SK-N-SH (cell line): ENCODE data around the gene LRRC8E. TPM values are rescaled to one million over a fixed set of nuclear protein-coding genes. Genes with fewer than 3 reads are reported as not detected.

Experiments
- CTCF ChIA-PET: fragments of 300-600, 350-600 bp; formaldehyde crosslinking; extraction: SDS; loops from one replicate; lab custom pipeline; 2021; lab: Yijun Ruan, JAX
- POLR2A ChIA-PET: fragments of 350-600 bp; sonication (Branson Sonifier 250); formaldehyde crosslinking; extraction: SDS; loops from one replicate; lab custom pipeline; 2020; ENCODE audit warnings: antibody characterized with exemption, inconsistent platforms; lab: Yijun Ruan, JAX
- DNase-seq: peaks from one replicate; pipeline ENCODE4 v3.0.0; 2012
- H2AFZ ChIP-seq: fragments of 200-600 bp; sonication (generic); 2 replicates; pipeline ENCODE4 v1.8.1; 2016; ENCODE audit warnings: antibody characterized with exemption, mild to moderate bottlenecking, low read depth
- H3F3A ChIP-seq: fragments of 200-600 bp; sonication (generic); replicated peaks from 2 replicates; pipeline ENCODE3; 2016; ENCODE audit warnings: antibody characterized with exemption, mild to moderate bottlenecking; ENCODE audit not compliant: insufficient read depth
- H3K27ac ChIP-seq, 2 experiments: fragments of 200-500 bp in 1 of 2; fragments of 200-600 bp in 1 of 2; sonication (Bioruptor generic) in 1 of 2; sonication (generic), shearing (Covaris generic) in 1 of 2; 2 replicates each; pipeline versions ENCODE4 v1.5.1 to v1.6.1; 2014 to 2016; ENCODE audit warnings: low read depth in 2 of 2, inconsistent platforms in 1 of 2, low read length in 1 of 2, mild to moderate bottlenecking in 1 of 2, mixed read lengths in 1 of 2
- H3K27me3 ChIP-seq: fragments of 200-600 bp; sonication (generic), shearing (Covaris generic); 2 replicates; pipeline ENCODE4 v1.6.1; 2016; ENCODE audit warnings: mixed run types; ENCODE audit not compliant: insufficient read depth
- H3K36me3 ChIP-seq, 2 experiments: fragments of 200-500 bp in 1 of 2; fragments of 200-600 bp in 1 of 2; sonication (Bioruptor generic) in 1 of 2; sonication (generic) in 1 of 2; replicated peaks in 1 of 2; 2 replicates each; pipeline versions ENCODE3 to v1.5.1; 2014 to 2016; ENCODE audit warnings: low read length in 1 of 2, mild to moderate bottlenecking in 1 of 2; ENCODE audit not compliant: insufficient read depth in 2 of 2, control insufficient read depth in 1 of 2
- H3K4me1 ChIP-seq, 2 experiments: fragments of 200-500 bp in 1 of 2; fragments of 200-600 bp in 1 of 2; sonication (Bioruptor generic) in 1 of 2; sonication (generic), shearing (Covaris generic) in 1 of 2; 2 replicates each; pipeline versions ENCODE4 v1.5.1 to v1.6.1; 2014 to 2016; ENCODE audit warnings: low read depth in 1 of 2, low read length in 1 of 2, mixed run types in 1 of 2; ENCODE audit not compliant: insufficient read depth in 2 of 2, control insufficient read depth in 1 of 2
- H3K4me2 ChIP-seq: fragments of 200-600 bp; sonication (generic), shearing (Covaris generic); 2 replicates; pipeline ENCODE4 v1.6.1; 2017; ENCODE audit warnings: mixed run types
- H3K4me3 ChIP-seq, 2 experiments: fragments of 200-500 bp in 1 of 2; fragments of 200-600 bp in 1 of 2; sonication (Bioruptor generic) in 1 of 2; sonication (generic), shearing (Covaris generic) in 1 of 2; 2 replicates each; pipeline versions ENCODE4 v1.5.1 to v1.8.1; 2014 to 2016; ENCODE audit warnings: low read depth in 2 of 2, inconsistent platforms in 1 of 2, low read length in 1 of 2, mild to moderate bottlenecking in 1 of 2, mixed read lengths in 1 of 2, moderate library complexity in 1 of 2
- H3K79me2 ChIP-seq: fragments of 200-600 bp; sonication (generic); 2 replicates; pipeline ENCODE4 v1.8.1; 2017; ENCODE audit warnings: mild to moderate bottlenecking; ENCODE audit not compliant: insufficient read depth
- H3K9ac ChIP-seq: fragments of 200-600 bp; sonication (generic); 2 replicates; pipeline ENCODE4 v1.6.1; 2017; ENCODE audit warnings: mixed run types
- H3K9me2 ChIP-seq: fragments of 200-600 bp; sonication (generic); 2 replicates; pipeline ENCODE4 v1.6.1; 2017; ENCODE audit warnings: mixed run types
- H3K9me3 ChIP-seq: fragments of 200-600 bp; sonication (generic); 2 replicates; pipeline ENCODE4 v1.6.1; 2017; ENCODE audit warnings: mixed run types, mild to moderate bottlenecking, moderate library complexity
- H4K20me1 ChIP-seq: fragments of 200-600 bp; sonication (generic); 2 replicates; pipeline ENCODE4 v1.6.1; 2017; ENCODE audit warnings: mild to moderate bottlenecking, mixed run types; ENCODE audit not compliant: insufficient read depth
- CHD2 ChIP-seq: fragments of 150-350 bp; IDR thresholded peaks from 2 replicates; pipeline ENCODE4 v1.6.1; 2018; ENCODE audit warnings: low read length; ENCODE audit not compliant: partially characterized antibody
- CTCF ChIP-seq: fragments of 200-600 bp; sonication (generic); IDR thresholded peaks from 2 replicates; pipeline ENCODE4 v1.6.1; 2017; ENCODE audit warnings: antibody characterized with exemption, mild to moderate bottlenecking, moderate library complexity
- ELF1 ChIP-seq: IDR thresholded peaks from 2 replicates; pipeline ENCODE4 v1.4.0; 2012
- EP300 ChIP-seq, 2 experiments: IDR thresholded peaks; 2 replicates each; pipeline versions ENCODE4 v1.4.0 to v1.6.1; 2012; ENCODE audit warnings: borderline replicate concordance in 1 of 2, low read depth in 1 of 2, low read length in 1 of 2
- EZH2phosphoT487 ChIP-seq: fragments of 200-600 bp; sonication (generic); IDR thresholded peaks from 2 replicates; pipeline ENCODE4 v1.6.1; 2017; ENCODE audit warnings: low read depth, mixed run types, mild to moderate bottlenecking, antibody characterized with exemption, moderate library complexity, borderline replicate concordance
- FOXJ3 ChIP-seq: sonication (generic); formaldehyde crosslinking; IDR thresholded peaks from 2 replicates; pipeline ENCODE4 v1.5.1; 2020; ENCODE audit warnings: mild to moderate bottlenecking, missing genetic modification reagents
- FOXM1 ChIP-seq: IDR thresholded peaks from 2 replicates; pipeline ENCODE4 v1.4.0; 2012; ENCODE audit warnings: low read depth, mild to moderate bottlenecking
- GABPA ChIP-seq: IDR thresholded peaks from 2 replicates; pipeline ENCODE4 v1.4.0; 2012; ENCODE audit warnings: low read depth, mild to moderate bottlenecking
- GATA2 ChIP-seq: sonication (generic); formaldehyde crosslinking; IDR thresholded peaks from 2 replicates; pipeline ENCODE4 v1.5.0; 2020; ENCODE audit warnings: mild to moderate bottlenecking, missing genetic modification reagents
- MEF2A ChIP-seq: IDR thresholded peaks from 2 replicates; pipeline ENCODE4 v1.4.0; 2012; ENCODE audit warnings: low read depth, borderline replicate concordance
- MXI1 ChIP-seq: IDR thresholded peaks from 2 replicates; pipeline ENCODE4 v1.6.1; 2012; ENCODE audit warnings: mild to moderate bottlenecking, low read depth, low read length, improper control_type of control experiment
- NFIC ChIP-seq: IDR thresholded peaks from 2 replicates; pipeline ENCODE4 v1.4.0; 2012; ENCODE audit warnings: borderline replicate concordance
- POLR2AphosphoS5 ChIP-seq: IDR thresholded peaks from 2 replicates; pipeline ENCODE4 v1.6.1; 2012; ENCODE audit warnings: low read depth, low read length
- RAD21 ChIP-seq: IDR thresholded peaks from 2 replicates; pipeline ENCODE4 v1.6.1; 2012; ENCODE audit warnings: mild to moderate bottlenecking, low read length
- RCOR1 ChIP-seq: fragments of 150-350 bp; IDR thresholded peaks from 2 replicates; pipeline ENCODE4 v1.6.1; 2017; ENCODE audit warnings: antibody characterized with exemption, low read length
- RFX5 ChIP-seq: IDR thresholded peaks from 2 replicates; pipeline ENCODE4 v1.6.1; 2012; ENCODE audit warnings: mild to moderate bottlenecking, improper control_type of control experiment, low read length
- SIN3A ChIP-seq: IDR thresholded peaks from 2 replicates; pipeline ENCODE4 v1.6.1; 2012; ENCODE audit warnings: low read depth, mild to moderate bottlenecking, low read length, moderate library complexity, borderline replicate concordance
- TAF1 ChIP-seq: IDR thresholded peaks from 2 replicates; pipeline ENCODE4 v1.6.1; 2012; ENCODE audit warnings: low read depth, mild to moderate bottlenecking, low read length, moderate library complexity, borderline replicate concordance
- whole genome bisulfite sequencing: methylation state at CpG from one replicate; pipeline ENCODE4 v1.1.6; 2017; ENCODE audit warnings: low lambda C conversion rate; 5-methylcytosine and 5-hydroxymethylcytosine counted together
- polyA plus RNA-seq, 3 experiments: library from polyadenylated mRNA; depleted of rRNA; stranded (reverse); fragments of >200 nt; gene quantifications; 2 replicates each; pipeline ENCODE4 v1.2.3, GENCODE V29; 2012
- TF ChIP-seq, protein P1 (sequence below): IDR thresholded peaks from 2 replicates; pipeline ENCODE4 v1.4.0; 2012; ENCODE audit warnings: low read depth
- TF ChIP-seq, protein P2 (sequence below): fragments of 150-350 bp; IDR thresholded peaks from 2 replicates; pipeline ENCODE4 v1.6.1; 2016; ENCODE audit warnings: mild to moderate bottlenecking, low read depth, low read length

The LRRC8E gene
- polyA plus RNA-seq, 1 of the 3 experiments (the other 2 are of a cell fraction), result 0.02 TPM

DNA sequence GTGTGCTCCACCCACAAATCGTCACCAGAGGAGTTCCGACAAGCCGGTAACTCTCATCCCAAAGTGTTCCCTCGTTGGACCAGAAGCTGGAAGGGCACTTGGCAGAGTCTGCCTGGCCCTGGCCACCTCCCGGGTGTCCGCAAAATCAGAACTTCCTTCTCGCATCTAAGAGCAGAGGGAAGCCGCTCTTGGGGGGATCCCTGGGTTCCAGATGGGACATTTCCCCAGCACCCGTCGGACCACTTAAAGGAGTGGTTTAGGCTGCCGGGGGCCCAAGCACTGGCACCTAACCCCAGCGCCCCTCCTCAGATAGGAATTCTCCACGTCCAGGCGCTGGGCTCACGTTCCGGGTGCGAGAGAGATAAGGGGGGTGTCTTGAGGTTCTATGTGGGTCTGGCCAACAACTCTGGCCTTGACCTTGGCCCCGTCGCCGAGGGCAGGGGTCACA, 14.5 kb downstream of the LRRC8E start:
- no peaks in the 10 kb centered on the region for H3K27me3 ChIP-seq
- no peaks in the 10 kb centered on the region for H3F3A ChIP-seq
- H3K4me1 ChIP-seq, result peaks cover 0 to 19% of the 10 kb centered on the region in 2 experiments; a peak in 2 of 4 replicates
- H3K27ac ChIP-seq, result peak overlapping the region; percentile 68 to 89; a peak in 3 of 4 replicates
- peaks cover 0 to 3% of the 10 kb centered on the region in 2 experiments for H3K36me3 ChIP-seq
- H3K4me3 ChIP-seq, result peak overlapping the region; percentile 70 to 72
- H3K4me2 ChIP-seq, result peak overlapping the region; percentile 92
- TF ChIP-seq NFIC (no peak), RCOR1 (no peak), RAD21 (no peak), EP300 (IDR thresholded peaks at IDR 0.05; ENCODE audit: borderline replicate concordance in 1 of 2, low read depth in 1 of 2, low read length in 1 of 2) (no peak), TAF1 (no peak), POLR2AphosphoS5 (no peak), MEF2A (no peak), SIN3A (no peak), EZH2phosphoT487 (no peak), ELF1 (no peak), RFX5 (no peak), GATA2 (no peak), FOXJ3 (no peak)
- TF ChIP-seq, protein P1, sequence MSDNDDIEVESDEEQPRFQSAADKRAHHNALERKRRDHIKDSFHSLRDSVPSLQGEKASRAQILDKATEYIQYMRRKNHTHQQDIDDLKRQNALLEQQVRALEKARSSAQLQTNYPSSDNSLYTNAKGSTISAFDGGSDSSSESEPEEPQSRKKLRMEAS, result no peak
- TF ChIP-seq, all 33 proteins: peak for 0
- H2AFZ ChIP-seq, result peak overlapping the region; percentile 93
- peaks cover 31% of the 10 kb centered on the region for H4K20me1 ChIP-seq
- peaks cover 37% of the 10 kb centered on the region for H3K79me2 ChIP-seq
- H3K9me2 ChIP-seq, result no peaks in the 10 kb centered on the region
- H3K9me3 ChIP-seq, result no peaks in the 10 kb centered on the region
- no peak for DNase-seq
- POLR2A ChIA-PET, result interaction anchor here (0.7 to 1.6 kb wide), 3 partner anchors 13 to 40 kb away, joined by 4 to 8 read pairs (median 6); partner anchors contain the start of gene SNAPC2
- peak overlapping the region; percentile 76 for H3K9ac ChIP-seq
- CTCF ChIA-PET, result interaction anchor here (0.8 to 2.3 kb wide), 6 partner anchors 14 to 49 kb away, joined by 3 to 26 read pairs (median 4); partner anchors contain the start of genes LRRC8E and SNAPC2
- WGBS, result 20% methylated on average over 18 of the region's 20 CpGs

GRCh38 chr19:7903244-7904073, 15.1 kb downstream of the LRRC8E start, which contains the start of gene MAP2K7:
Gene MAP2K7, plus strand, starts transcription at chr19:7903877. Its CDS starts 68 bp downstream, at chr19:7903945.
- Histone ChIP-seq H3K9me2 (no peaks in the 10 kb centered on the region), H3K4me3 (peak within 1 kb of the TSS; percentile 80 to 87), H3K79me2 (peaks cover 43% of the 10 kb centered on the region), H3K27ac (peak within 1 kb of the TSS; percentile 68 to 89; a peak in 3 of 4 replicates), H4K20me1 (peaks cover 36% of the 10 kb centered on the region), H3K4me1 (peaks cover 0 to 19% of the 10 kb centered on the region in 2 experiments; a peak in 2 of 4 replicates), H2AFZ (peak within 1 kb of the TSS; percentile 93), H3K36me3 (peaks cover 0 to 3% of the 10 kb centered on the region in 2 experiments), H3K27me3 (no peaks in the 10 kb centered on the region), H3K9me3 (no peaks in the 10 kb centered on the region), H3K4me2 (peak within 1 kb of the TSS; percentile 97), H3K9ac (peak within 1 kb of the TSS; percentile 78), H3F3A (no peaks in the 10 kb centered on the region)
- DNase-seq, result peak; percentile 99
- ChIA-PET CTCF (interaction anchor here (0.8 to 2.3 kb wide), 9 partner anchors 9 to 73 kb away, joined by 3 to 26 read pairs (median 4); partner anchors contain the start of gene SNAPC2), POLR2A (interaction anchor here (0.7 to 1.6 kb wide), 5 partner anchors 13 to 41 kb away, joined by 3 to 8 read pairs (median 4); partner anchors contain the start of genes SNAPC2 and TIMM44)
- WGBS, result 1% methylated on average over 17 of the region's 89 CpGs
- TF ChIP-seq, protein P1, result peak; percentile 93
- TF ChIP-seq CHD2 (peak; percentile 33), POLR2AphosphoS5 (peak; percentile 98), ELF1 (no peak), RFX5 (no peak), GABPA (no peak), MXI1 (peak; percentile 74), FOXM1 (no peak), TAF1 (peak; percentile 83; the same call in 1 of the 2 replicates), CTCF (peak; percentile 60)
- TF ChIP-seq, protein P2, sequence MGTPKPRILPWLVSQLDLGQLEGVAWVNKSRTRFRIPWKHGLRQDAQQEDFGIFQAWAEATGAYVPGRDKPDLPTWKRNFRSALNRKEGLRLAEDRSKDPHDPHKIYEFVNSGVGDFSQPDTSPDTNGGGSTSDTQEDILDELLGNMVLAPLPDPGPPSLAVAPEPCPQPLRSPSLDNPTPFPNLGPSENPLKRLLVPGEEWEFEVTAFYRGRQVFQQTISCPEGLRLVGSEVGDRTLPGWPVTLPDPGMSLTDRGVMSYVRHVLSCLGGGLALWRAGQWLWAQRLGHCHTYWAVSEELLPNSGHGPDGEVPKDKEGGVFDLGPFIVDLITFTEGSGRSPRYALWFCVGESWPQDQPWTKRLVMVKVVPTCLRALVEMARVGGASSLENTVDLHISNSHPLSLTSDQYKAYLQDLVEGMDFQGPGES, result no peak
